Subcutaneous adipose tissue (tissue), 4 donors: ENCODE results near the gene FOXE1. TPM values are rescaled to one million over a fixed set of nuclear protein-coding genes. Genes with fewer than 3 reads are reported as not detected.

Source experiments
- total RNA-seq, 4 donors: library from RNA; depleted of rRNA; stranded (reverse); fragments of >200 nt; gene quantifications; one replicate each; pipeline ENCODE4 v1.1.0, GENCODE V29; 2016
- TF ChIP-seq, protein P1 (sequence below): fragments of 450-650 bp; IDR thresholded peaks from one replicate; pipeline ENCODE4 v1.5.1; 2016; ENCODE audit warnings: low read depth, mild to moderate bottlenecking, control low read depth, antibody characterized with exemption, moderate library complexity

Gene FOXE1
- total RNA-seq = not detected

DNA sequence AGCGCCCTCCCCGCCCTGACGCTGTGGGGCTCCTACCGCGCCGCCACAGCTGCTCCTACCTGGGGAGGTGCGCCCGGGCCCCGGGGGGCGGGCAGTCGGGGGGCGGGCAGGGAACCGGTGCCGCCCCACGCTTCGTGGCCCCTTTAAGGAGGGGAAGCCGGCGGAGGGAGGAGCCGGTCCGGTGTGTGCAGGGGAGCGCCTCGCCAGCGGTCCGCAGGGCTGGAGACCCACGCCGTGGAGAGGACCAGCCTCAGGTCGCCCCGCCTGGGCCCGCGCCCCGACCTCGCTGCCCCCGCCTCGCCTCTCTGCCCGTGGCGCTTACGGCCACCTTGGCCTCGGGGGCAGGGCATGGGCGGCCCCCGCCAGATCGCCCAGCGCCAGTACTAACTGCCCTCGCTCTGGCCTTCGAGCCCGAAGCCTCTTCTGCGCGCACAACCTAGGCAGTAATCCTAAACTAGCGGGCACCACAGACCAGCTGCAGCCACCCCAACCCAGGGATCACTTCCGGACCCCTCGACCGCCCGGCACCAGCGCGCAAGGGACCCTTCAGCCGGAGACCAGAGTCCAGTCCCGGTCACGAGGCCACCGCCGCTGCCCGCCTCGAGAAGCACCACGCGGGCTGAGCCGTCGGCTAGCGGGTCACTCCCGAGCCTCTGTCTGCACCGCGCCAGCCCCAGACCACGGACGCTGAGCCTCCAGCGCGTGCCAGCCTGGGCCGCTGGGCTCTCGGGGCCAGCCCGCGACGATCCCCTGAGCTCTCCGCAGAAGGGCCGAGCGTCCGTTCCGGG, at the start of gene FOXE1:
Gene FOXE1 (plus strand): TSS at position 171 of the 788 bp plus-strand sequence. CDS start 689 bp downstream, outside the sequence.
- TF ChIP-seq, protein P1, sequence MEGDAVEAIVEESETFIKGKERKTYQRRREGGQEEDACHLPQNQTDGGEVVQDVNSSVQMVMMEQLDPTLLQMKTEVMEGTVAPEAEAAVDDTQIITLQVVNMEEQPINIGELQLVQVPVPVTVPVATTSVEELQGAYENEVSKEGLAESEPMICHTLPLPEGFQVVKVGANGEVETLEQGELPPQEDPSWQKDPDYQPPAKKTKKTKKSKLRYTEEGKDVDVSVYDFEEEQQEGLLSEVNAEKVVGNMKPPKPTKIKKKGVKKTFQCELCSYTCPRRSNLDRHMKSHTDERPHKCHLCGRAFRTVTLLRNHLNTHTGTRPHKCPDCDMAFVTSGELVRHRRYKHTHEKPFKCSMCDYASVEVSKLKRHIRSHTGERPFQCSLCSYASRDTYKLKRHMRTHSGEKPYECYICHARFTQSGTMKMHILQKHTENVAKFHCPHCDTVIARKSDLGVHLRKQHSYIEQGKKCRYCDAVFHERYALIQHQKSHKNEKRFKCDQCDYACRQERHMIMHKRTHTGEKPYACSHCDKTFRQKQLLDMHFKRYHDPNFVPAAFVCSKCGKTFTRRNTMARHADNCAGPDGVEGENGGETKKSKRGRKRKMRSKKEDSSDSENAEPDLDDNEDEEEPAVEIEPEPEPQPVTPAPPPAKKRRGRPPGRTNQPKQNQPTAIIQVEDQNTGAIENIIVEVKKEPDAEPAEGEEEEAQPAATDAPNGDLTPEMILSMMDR = no peak

DNA sequence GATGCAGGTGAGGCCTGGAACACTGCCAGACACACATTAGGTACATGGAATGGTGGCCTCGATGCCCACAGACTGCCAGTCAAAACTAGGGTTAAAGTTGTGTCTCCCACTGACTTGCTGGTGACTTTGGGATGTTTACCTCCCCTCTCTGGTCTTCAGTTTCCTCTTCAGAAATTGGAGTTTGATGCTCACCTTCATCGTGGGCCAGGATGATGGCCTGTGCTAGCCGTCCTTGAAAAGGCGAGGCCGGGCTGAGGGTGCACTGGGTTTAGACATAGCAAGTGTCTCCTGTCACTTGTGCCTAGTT, 49.0 kb upstream of the FOXE1 start:
- TF ChIP-seq, protein P1 = no peak

DNA sequence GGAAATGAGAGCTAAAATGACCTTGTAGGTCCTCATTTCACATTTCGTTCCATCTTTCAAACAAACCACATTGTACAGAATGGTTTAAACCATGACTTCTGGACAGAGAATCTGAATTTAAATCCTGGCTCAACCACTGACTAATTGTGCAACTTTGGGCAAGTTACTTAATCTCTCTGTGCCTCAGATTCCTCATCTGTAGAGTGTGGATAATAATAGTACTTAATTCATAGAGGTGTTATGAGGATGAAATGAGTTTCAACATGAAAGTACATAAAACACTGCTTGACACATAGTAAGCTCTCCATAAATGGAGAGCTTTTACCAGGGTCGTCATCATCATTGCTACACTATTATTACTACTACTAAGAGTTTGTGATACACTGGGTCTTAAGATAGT, 46.3 kb upstream of the FOXE1 start:
- TF ChIP-seq, protein P1 = no peak

DNA sequence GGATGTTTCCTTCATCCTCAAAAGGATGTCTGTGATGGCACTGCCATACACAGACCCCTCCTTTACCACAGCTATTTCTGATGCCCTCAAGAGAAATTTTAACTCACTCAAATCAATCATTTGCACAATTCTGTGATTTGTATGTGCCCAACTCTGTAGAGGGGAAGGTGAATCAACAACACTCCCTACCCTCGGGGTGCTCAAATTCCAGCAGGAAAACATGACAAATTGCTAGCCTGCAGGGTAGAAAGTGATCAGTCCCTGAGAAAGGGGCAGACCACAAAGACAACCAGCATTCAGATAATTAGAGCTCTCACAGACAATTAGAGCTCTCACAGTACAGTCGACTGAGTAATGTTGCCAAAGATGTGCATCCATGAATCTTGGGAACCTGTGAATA, 45.3 kb upstream of the FOXE1 start:
- TF ChIP-seq, protein P1 = no peak

DNA sequence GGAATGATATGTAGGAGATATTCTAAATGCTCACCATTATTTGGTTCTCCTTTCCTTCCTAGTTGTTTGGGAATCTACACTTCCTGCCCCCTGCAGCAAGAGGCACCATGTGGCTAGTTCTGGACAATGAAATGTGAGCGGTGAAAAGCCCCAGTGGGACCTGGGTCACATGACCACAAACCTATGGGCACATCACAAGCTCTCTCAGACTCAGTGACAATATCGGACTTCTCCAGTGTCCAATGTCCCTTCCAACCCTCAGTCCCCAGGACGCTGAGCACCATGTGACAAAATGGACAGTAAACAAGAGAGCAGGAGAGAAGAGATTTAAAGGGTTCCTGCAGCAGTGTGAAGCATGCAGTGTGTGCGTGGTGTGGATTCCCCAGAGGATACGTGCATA, 44.6 kb upstream of the FOXE1 start:
- TF ChIP-seq, protein P1 = no peak

DNA sequence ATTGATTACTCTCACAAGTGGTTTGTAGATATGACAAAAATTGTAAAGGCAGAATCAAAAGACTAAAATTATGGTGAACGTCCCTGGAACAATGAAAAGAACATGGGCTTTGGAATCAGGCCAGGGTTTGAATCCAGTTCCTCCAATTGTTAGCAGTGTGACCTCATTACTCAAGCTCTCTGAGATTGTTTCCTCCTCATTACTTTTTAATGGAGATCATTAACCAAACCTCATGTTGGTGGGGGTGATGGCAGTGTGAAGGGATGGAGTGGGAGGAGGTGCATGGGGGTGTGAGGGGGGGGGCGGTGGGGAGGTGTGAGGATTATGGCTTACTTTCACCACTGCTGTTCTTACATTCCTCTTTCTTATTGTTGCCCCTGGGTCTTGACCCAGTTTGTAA, 44.1 kb upstream of the FOXE1 start:
- TF ChIP-seq, protein P1 = no peak

DNA sequence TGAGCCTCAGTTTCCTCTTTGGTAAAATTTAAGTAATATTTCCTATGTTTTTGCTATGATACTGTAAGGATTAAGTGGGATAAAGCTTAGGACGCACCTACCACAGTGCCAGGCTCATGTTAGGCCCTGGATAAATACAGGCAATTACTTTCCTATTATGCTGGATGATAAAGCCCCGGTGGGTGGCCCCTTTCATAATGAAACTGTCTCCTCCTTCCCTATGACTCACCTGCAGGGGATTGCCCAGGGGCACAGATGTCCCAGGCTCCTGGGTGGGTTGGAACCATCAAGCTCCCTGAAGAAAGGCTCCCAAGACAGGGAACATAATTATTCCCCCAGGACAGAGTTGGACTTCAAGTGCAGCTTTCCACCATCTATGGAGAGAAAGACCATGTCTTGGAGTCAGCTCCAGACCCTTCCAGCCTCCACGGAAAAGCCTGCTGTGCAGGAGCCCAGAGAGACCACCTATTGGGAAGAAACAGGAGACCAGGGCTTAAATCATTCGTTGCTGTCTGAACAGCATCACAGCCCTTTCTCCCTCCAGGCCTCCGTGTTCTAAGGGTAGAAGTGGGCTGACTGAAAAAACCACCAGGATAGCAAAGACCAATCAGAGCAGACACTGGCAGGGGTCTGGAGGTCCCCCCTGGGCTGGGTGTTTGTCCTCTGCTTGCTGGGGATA, 43.2 kb upstream of the FOXE1 start:
- TF ChIP-seq, protein P1 = no peak
